HuH-7.5 (cell line): ENCODE measurements around the gene BST1.

Source experiments
- DNase-seq: peaks from one replicate; pipeline ENCODE4 v3.0.0; 2011; ENCODE audit warnings: low spot score

The BST1 gene

GRCh38 chr4:15779809-15780208 is 76.9 kb downstream of the BST1 start:
- no peak for DNase-seq

DNA sequence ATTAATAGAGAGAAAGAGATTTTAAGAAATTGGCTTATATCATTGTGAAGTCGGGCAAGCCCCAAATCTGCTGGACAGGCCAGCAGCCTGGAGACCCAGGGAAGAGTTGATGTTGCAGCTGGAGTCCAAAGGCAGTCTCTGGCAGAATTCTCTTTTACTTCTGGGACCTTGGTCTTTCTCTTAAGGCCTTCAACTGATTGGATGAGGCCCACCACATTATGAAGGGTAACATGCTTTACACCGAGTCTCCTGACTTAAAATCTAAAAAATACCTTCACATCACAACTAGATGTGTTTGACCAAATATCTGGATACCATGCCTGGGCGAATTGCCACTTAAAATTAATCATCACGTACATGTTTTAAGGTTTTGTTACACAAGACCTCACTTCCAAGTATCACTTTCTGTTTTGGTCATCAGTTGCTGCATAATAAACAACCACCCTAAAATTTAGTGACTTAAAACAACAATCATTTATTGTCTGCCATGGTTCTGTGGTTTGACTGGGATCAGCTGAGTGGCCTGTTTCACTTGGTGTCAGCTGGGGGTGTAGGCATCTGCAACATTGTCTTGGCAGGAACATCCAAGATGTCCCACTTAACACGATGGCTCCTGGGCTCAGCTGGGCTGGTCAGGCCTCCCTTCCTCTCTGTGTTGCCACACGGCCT is 78.7 kb downstream of the BST1 start:
- DNase-seq: no peak
